ENCODE results near the gene IL10RB.

The IL10RB gene

GRCh38 chr21:33257094-33257803, 8.9 kb upstream of the IL10RB start:
- no peak overlapping the region for H3K4me3 ChIP-seq (ENCODE audit: low read depth, low read length)
- TF ChIP-seq, protein P1, sequence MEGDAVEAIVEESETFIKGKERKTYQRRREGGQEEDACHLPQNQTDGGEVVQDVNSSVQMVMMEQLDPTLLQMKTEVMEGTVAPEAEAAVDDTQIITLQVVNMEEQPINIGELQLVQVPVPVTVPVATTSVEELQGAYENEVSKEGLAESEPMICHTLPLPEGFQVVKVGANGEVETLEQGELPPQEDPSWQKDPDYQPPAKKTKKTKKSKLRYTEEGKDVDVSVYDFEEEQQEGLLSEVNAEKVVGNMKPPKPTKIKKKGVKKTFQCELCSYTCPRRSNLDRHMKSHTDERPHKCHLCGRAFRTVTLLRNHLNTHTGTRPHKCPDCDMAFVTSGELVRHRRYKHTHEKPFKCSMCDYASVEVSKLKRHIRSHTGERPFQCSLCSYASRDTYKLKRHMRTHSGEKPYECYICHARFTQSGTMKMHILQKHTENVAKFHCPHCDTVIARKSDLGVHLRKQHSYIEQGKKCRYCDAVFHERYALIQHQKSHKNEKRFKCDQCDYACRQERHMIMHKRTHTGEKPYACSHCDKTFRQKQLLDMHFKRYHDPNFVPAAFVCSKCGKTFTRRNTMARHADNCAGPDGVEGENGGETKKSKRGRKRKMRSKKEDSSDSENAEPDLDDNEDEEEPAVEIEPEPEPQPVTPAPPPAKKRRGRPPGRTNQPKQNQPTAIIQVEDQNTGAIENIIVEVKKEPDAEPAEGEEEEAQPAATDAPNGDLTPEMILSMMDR (IDR thresholded peaks at IDR 0.05; ENCODE audit: control insufficient read depth, extremely low read depth, insufficient read depth): no peak
- DNase-seq (ENCODE audit: low read depth): no peak

GRCh38 chr21:33258475-33258874, 7.7 kb upstream of the IL10RB start:
- no peak for DNase-seq (ENCODE audit: low read depth)
- TF ChIP-seq, protein P1 (IDR thresholded peaks at IDR 0.05; ENCODE audit: control insufficient read depth, extremely low read depth, insufficient read depth): no peak

GRCh38 chr21:33259428-33259827, 6.7 kb upstream of the IL10RB start:
- TF ChIP-seq, protein P1 (IDR thresholded peaks at IDR 0.05; ENCODE audit: control insufficient read depth, extremely low read depth, insufficient read depth): no peak
- H3K4me3 ChIP-seq (ENCODE audit: low read depth, low read length): no peak overlapping the region
- no peak for DNase-seq (ENCODE audit: low read depth)

More at GRCh38 chr21:33258475-33258874, 7.7 kb upstream of the IL10RB start:
- no peak overlapping the region for H3K4me3 ChIP-seq (ENCODE audit: low read depth, low read length)

- TF ChIP-seq, protein P1 (IDR thresholded peaks at IDR 0.05; ENCODE audit: control insufficient read depth, extremely low read depth, insufficient read depth): no peak
- DNase-seq (ENCODE audit: low read depth): no peak
- no peak overlapping the region for H3K4me3 ChIP-seq (ENCODE audit: low read depth, low read length)
Observed at GRCh38 chr21:33259995-33260394, 6.2 kb upstream of the IL10RB start.

- no peak overlapping the region for H3K4me3 ChIP-seq (ENCODE audit: low read depth, low read length)
- no peak for DNase-seq (ENCODE audit: low read depth)
- TF ChIP-seq, protein P1 (IDR thresholded peaks at IDR 0.05; ENCODE audit: control insufficient read depth, extremely low read depth, insufficient read depth): no peak
Observed at GRCh38 chr21:33261635-33262034, 4.5 kb upstream of the IL10RB start.

DNA sequence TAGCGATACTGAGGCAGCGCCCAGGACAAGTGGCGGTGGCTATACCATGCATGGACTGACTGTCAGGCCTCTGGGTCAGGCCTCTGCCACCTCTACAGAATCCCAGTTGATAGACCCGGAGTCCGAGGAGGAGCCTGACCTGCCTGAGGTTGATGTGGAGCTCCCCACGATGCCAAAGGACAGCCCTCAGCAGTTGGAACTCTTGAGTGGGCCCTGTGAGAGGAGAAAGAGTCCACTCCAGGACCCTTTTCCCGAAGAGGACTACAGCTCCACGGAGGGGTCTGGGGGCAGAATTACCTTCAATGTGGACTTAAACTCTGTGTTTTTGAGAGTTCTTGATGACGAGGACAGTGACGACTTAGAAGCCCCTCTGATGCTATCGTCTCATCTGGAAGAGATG, 3.2 kb upstream of the IL10RB start:
- no peak for DNase-seq (ENCODE audit: low read depth)
- TF ChIP-seq, protein P1 (IDR thresholded peaks at IDR 0.05; ENCODE audit: control insufficient read depth, extremely low read depth, insufficient read depth): no peak
- no peak overlapping the region for H3K4me3 ChIP-seq (ENCODE audit: low read depth, low read length)

GRCh38 chr21:33264561-33264960, 1.6 kb upstream of the IL10RB start:
- TF ChIP-seq, protein P1 (IDR thresholded peaks at IDR 0.05; ENCODE audit: control insufficient read depth, extremely low read depth, insufficient read depth): no peak
- no peak overlapping the region for H3K4me3 ChIP-seq (ENCODE audit: low read depth, low read length)
- DNase-seq (ENCODE audit: low read depth): no peak
